Measurements from ENCODE around the gene PPFIA2.

- TF ChIP-seq CTCF (IDR thresholded peaks at IDR 0.05), result no peak
- TF ChIP-seq JUND (IDR thresholded peaks at IDR 0.05), result no peak
- no peak for TF ChIP-seq TCF12 (IDR thresholded peaks at IDR 0.05)
- TF ChIP-seq RAD21 (IDR thresholded peaks at IDR 0.05; ENCODE audit: low read length), result no peak
- no peak for TF ChIP-seq REST (IDR thresholded peaks at IDR 0.05; ENCODE audit: low read depth, low read length)
- no peak for TF ChIP-seq YY1 (IDR thresholded peaks at IDR 0.05; ENCODE audit: low read depth)
- no peak for TF ChIP-seq EZH2phosphoT487 (IDR thresholded peaks at IDR 0.05; ENCODE audit: borderline replicate concordance, low read depth)
- no peak for TF ChIP-seq MXI1 (IDR thresholded peaks at IDR 0.05; ENCODE audit: low read depth, low read length)
- TF ChIP-seq RCOR1 (IDR thresholded peaks at IDR 0.05; ENCODE audit: low read length), result no peak
- no peak for TF ChIP-seq PBX3 (IDR thresholded peaks at IDR 0.05)
- TF ChIP-seq EP300 (IDR thresholded peaks at IDR 0.05; ENCODE audit: borderline replicate concordance in 1 of 2, low read depth in 1 of 2, low read length in 1 of 2), result no peak
- TF ChIP-seq GABPA (IDR thresholded peaks at IDR 0.05; ENCODE audit: low read depth), result no peak
- no peak for TF ChIP-seq RFX5 (IDR thresholded peaks at IDR 0.05; ENCODE audit: low read length)
- no peak for TF ChIP-seq POLR2AphosphoS5 (IDR thresholded peaks at IDR 0.05; ENCODE audit: low read depth, low read length)
Measured at GRCh38 chr12:81572411-81572810, 186.7 kb downstream of the PPFIA2 start.
